ENCODE results near the gene GART.

GART gene

DNA sequence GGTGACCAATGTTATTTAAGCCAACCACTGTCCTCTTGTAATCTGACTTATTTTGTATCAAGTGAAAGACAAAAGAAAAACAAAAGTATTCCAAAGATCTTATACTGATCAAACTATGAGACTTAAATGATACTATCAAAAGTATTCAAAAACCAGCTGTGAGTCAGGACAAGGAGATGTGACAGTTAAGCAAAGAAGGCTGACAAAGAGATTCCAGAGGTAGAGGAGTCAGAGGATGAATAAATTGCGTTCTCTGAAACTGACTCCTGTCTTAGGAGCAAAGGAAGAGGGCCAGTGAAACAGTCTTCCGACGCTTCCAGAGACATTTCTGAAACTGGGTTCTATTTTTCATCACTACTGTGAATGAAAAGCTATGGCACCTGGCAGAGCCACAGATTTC lies 83.1 kb downstream of the GART start:
- DNase-seq = no peak

DNA sequence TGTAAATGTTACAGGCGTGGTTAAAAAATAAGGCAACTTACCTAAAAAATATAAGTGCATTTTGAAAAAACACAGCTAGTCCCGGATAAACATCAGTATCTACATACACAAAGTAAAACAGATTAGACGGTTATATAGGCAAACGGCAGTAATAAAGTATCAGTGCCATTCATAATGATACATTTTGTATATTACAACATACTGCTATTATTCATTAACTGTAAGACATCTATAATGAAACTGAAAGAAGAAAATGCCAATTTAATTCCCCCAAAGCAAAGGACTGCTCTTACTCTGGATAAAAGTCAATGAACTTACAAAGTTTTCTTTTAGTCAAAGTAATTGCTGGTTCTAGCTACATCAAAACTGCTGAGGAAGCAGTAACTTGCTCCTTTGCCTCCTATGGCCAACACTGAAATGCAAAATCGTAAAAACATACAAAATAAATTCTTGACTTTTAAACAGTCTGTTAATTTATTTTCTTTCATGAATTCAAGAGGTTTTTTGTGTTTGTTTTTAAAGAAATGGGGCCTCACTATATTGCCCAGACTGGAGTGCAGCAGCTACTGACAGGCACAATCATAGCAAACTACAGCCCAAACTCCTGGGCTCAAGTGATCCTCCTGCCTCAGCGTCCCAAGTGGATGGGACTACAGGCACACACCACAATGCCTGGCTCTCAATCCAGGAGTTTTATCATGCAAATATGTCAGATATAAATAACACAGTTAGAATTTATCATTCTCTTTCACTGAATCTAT lies 86.1 kb downstream of the GART start:
- no peak for DNase-seq
